Measurements from ENCODE around the gene PDGFRB.
A peak's percentile ranks its signal among the peaks of the same experiment; 100 is the strongest.

Gene PDGFRB

DNA sequence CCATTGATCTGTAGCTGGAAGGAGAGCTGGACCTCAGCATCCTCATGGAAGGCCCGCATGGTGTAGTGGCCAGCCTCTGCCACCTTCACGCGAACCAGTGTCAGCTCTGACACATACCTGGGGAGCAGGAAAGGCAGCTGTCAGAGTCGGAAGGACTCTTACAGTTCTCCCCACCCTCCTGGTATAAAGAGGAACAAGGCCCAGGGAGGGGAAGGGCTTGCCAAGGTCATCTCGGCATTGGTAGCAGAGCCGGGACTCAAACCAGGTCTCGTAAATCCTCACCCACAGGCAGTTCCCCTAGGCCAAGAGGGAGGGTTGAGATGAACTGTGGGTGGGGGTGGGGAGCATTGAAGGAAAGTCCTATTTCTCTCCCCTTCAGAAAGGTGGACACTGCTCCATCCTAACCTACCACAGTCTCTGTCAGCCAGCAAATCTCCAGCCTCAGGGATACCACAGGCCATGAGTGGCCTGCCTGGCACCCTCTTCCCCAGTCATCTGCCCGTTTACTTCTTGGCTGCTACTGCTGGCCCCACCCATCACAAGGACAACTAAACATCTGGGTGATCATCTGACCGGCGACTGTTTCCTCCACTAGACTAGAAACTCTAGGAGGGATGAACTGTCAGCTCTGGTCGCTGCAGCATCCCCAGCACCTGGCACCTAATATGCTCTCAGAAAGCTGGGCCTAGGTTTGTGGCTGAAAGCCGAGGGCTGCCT, 23.5 kb downstream of the PDGFRB start:
- no peak for DNase-seq

DNA sequence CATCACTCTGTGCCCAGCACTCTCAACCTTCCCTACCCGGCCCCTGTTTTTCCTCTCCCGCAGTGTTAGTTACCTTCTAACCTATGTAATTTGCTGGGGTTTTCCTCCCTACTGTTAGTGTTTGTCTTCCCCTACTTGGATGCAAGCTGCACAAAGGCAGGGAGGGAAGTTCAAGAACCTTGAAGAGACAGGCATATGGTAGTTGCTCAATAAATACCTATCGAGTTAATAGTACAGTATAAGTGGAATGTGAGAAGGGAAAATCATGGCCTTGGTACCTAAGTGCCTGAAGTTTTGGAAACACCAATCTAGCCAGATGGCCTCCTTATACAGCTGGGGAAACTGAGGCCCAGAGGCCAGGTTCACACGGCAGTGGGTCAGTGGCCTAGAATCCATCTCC, 24.2 kb downstream of the PDGFRB start:
- DNase-seq, result no peak

DNA sequence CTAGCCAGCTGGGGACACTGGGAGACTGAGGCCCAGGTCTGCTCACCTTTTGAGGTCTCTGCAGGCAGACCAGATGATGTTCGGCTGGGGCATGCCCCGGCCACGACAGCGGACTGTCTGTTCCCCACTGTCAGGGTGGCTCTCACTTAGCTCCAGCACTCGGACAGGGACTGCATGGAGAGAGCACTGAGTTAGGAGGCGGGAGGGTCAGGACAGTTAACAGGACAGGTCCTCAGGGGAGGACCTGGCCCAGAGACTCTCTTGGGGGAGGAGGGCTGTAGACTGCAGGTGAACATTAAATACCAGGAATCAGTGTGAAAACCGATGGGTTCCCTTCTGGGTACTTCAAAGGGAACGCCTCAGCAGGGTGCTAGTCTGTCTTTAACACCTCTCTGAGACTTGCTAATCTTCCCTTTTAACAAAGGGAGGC, 25.1 kb downstream of the PDGFRB start:
- no peak for DNase-seq

DNA sequence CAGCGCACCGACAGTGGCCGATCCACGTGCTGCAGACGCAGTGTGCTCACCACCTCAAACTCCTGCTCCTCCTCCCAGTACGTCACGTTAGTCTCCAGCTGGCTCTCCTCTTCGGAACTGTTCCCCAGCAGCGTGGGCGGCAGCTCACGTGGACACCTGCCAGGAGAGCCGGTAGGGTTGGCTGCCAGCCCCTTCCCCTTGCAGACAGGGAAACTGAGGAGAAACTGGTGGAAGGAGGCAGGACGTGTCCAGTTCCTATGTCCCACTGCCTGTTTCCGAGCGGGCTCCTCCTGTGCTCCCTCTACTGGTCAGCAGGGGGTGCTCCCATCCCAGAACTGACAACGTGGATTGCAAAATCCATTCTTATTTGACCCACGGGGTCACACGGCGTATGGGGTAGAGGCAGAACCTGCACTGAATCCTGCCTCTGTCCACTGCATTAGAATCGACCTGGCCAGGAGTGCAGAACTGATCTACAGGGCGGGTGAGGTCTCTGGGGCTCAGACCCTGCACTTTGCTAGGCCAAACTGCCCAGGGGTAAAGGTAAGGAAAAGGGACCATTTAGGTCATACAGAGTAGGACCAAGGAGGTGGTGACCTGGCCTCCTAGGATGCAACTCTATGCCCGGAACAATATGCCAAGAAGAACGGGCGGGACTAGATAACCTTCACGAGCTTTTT, 25.7 kb downstream of the PDGFRB start:
- DNase-seq, result peak in 37 of 51 donors; percentile 17 to 71 (median 45)

DNA sequence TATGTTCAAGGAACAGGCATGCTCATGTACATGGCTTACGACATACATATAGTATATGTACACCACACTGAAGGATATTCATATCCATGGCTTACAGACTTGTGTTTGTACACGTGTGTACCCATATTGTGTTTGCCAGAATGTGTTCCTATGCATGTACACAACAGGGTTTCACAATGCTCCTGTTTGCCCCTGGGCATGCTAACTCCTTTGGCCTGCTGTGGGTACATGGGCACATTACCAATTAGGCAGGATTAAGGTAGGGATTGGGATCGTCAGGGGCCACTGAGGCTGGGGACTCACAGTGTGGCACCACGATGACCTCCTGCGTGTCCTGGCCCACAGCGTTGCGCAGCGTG, 26.2 kb downstream of the PDGFRB start:
- DNase-seq, result no peak

DNA sequence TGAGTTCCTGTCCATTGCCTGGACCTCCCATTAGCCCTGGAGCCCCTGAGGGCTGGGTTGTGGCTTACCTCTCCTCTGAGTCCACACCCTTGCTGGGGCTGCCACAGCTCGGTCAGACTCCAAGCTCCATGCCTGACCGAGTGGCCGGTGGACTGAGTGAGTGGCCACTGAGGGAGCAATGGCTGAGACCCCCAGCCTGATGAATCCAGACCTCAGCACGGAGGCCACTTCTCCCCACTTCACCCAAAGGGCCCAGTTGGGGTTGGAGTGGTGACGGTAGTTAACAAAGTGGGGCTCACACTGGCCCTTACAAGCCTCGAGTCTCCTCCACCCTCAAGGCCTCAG, 28.8 kb downstream of the PDGFRB start:
- no peak for DNase-seq

DNA sequence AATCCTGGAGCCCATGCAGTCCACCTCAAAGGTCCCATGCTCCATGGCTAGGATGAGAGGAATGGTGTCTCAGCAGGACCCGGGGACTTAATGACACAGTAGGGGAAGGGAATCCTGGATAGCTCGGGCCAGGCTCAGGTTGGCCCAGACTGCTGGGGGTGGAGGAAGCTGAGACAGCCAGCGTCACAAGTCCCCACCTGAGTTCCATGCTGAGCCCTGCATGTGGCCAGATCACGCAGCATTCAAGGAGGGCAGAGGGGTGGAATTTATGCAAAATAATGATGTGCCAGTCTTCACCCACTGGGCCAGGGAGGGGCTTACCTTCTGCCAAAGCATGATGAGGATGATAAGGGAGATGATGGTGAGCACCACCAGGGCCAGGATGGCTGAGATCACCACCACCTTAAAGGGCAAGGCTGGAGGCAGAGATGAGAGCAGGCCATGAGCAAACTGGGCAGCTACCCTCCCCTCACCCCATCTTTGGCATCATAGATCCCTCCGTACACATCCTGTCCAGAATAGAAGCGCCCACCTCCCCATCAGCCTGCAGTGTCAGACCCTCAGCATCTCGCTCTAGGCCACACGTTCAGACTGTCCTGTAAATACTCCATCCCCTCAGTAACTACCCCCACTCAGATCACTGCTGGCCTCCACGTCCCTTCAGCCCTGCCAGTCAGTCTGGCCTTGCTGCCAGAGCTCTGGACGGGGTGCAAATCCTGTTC, 29.3 kb downstream of the PDGFRB start:
- no peak for DNase-seq

DNA sequence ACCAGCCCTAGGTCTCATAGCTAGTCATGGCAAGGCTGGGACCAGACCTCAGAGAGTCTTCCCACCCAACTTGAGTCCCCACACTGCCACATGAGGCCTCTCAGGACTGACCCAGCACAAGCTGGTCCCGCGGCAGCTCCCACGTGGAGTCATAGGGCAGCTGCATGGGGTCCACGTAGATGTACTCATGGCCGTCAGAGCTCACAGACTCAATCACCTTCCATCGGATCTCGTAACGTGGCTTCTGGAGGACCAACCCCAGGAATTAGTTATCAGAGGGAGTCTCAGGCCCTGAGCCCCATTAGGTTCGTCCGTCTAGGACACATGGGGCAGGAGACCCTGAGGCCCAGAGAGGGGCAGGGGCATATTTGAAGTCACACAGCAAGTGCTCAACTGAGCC, 30.3 kb downstream of the PDGFRB start:
- DNase-seq, result no peak

DNA sequence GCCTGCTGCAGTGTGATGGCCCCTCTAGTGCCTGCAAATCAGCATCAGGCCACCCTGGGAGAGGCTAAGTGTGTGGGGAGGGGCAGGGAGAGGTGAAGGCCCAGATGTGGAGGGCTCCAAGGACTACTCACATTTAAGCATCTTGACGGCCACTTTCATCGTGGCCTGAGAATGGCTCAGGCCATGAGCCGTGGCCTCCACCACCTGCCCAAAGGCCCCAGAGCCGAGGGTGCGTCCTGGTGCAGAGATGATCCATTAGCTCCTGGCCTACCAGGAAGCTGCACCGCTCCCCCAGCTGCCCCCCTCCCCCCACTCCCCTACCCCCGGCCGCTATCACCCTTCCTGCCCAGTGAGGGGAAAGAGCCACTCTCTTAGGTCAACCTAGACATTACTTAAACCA, 31.0 kb downstream of the PDGFRB start:
- DNase-seq, result no peak

DNA sequence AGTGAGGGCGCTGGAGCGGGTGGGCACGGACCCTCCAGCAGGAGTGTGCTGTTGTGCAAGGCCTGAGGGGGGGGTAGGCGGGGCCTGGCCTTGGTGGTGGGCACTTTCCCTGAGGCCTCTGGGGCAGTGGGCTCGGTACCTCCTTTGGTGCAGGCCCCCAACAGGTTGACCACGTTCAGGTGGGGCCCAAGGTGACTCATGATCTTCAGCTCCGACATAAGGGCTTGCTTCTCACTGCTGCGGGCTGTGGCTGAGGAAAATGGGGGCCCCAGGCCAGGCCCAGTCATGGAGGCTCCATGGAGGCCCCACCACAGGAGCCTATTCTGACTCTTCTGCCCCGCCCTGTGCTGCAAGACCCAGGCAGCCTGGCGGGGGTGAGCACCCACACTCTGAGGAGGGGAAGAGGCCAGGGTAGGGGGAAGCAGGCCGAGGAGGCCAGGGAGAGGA, 31.5 kb downstream of the PDGFRB start:
- no peak for DNase-seq

DNA sequence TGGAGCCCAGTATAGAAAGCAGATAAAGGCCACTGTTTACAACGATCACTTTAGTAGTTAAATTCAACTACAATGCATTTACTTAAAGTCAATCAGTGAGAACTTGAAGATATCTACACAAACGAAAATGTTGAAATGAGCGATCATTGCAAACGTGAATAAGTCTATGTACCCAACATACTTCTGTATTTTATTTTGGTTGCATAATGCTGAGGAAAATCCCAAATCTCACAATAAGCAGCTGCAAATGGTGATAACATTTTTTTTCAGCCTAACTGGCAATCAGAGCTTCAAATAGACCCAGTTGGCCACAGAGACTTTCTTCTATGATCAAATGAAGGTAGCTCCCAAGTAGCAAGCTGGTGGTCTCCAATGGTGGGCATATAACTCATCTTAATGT, 32.1 kb downstream of the PDGFRB start:
- no peak for DNase-seq

DNA sequence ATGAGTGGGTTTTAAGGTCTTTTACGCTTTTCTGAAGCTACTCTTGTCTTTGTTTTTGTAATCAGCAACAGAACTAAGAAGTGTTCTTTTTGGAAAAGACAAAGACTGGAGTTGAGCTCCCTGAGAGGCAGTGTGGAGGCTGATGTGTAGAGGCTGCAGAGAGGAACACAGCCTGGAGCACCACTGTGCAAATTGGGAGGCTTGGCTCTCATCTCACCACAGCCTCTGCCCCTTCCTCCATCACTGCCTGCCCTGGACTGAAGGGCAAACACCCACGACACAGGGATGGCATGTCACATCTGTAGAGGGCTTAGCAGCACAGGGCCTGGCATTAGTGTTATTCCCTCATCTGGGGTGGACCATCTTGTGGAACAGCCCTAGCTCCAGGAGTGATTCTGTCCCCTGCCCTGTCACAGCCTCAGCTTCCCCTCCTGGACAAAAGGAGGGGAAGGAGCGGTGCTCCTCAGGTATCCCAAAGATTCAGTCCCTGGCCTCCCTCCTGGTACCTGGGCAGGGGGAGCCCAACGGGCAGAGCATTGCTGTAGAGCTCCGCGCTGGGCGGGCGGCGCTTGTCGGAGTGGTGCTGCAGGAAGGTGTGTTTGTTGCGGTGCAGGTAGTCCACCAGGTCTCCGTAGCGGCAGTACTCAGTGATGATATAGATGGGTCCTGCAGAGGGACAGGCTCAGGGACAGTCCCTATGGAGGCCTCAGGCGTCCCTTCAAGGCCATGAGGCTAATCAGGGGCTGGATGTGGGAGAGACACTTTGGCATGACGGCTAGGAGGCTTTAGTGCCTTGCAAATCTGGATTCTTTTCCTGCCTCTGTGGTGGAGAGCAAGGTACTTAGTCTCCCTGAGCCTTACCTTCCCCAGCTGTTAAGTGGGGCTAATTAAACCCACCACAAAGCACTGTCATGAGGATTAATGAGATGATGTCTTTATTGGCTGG, 32.8 kb downstream of the PDGFRB start:
- DNase-seq, result no peak

DNA sequence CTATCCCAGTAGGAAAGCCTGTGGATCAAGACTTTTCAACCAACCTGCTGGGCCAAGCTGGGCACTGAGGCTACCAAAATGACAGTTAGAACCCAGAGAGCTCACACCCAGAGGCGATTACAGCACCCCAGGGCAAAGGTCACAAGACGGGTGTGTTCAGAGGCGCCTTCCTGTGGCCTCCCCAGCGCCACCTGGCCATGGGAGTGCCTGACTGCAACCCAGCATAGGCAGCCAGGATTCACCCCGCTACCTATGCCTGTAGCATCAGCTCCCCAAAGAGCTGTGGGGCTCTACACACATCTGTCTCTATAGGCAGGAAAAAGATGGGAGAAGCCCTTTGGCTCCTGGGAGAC, 33.5 kb downstream of the PDGFRB start:
- DNase-seq, result no peak

DNA sequence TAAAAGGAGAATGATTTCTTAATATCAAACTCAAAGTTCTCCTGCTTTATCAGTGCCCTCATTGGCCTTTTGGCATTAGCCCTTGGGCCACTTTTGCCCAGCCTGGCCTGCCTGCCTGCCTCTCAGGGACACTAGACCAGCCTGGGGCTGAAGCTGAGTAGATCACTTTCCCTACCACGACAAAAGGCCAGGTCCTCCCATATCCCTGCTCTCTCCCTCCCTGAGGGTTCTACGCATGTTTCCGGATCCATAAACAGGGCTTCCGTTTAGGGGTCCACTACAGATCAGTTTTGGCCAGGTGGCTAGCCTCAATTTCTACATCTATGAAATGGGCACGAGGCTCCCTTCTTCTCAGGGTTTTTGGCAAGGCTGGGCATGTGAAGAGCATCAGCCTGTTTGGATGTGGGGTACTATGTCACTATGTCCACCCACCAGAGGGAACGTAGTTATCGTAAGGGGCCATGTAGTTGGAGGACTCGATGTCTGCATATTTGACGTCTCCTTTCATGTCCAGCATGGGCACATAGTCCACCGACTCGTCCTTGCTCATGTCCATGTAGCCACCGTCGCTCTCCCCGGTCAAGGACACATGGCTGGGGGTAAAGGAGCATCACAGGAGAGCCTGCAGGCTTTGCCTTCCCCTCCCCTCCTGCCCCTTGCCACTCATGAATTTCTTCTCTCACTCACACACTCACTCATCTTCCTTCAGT, 34.0 kb downstream of the PDGFRB start:
- DNase-seq, result no peak

DNA sequence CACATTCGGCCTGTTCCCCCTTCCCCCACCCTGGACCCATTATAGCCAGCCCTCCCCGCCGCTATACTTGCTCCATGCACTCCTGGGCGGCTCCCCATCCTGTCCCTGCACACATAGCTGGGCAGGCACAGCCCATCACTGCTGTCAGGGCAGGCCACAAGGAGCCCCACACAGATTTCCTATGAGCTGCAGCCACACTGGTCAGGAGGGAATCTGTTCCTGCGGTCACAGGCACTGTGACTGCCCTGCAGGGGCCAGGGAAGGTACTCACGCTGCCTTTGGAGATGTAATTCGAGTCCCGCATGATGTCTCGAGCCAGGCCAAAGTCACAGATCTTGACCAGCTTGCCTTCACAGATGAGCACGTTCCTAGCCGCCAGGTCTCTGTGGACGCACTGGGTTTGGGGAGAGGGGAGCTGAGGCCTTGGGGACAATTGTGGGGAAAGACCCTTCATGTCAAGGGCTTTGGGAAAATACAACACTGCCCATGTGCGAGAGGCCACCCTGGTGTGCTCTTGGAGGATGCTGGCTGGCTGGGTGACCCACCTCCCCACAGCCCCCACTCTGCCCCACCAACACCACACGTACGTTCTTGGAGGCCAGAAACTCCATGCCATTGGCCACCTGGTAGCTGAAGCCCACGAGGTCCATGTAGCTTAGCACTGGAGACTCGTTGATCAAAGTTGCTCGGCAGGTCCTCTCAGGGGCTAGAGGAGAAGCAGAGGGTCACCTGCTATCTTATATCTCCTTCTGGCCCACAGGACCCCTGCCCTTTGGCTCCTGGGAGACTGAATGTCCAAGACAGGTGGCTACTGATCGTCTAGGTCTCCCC, 34.8 kb downstream of the PDGFRB start:
- DNase-seq, result no peak

DNA sequence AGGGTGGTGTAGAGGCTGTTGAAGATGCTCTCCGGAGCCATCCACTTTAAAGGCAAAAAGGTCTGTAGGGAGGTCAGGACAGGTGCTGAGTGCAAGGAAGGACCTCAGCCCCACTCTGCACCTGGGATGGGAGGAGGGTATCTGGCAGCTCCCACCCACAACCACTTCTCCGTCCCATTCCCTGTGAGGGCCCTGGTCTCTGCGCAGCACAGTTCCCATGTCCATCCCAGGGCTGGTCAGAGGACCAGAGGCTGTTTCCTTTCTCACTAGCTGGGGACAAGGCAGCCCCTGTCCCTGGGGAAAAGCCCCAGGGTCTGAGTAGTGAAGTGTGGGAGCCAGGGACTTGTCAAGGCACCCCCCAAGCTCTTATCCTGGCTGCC, 35.6 kb downstream of the PDGFRB start:
- no peak for DNase-seq

DNA sequence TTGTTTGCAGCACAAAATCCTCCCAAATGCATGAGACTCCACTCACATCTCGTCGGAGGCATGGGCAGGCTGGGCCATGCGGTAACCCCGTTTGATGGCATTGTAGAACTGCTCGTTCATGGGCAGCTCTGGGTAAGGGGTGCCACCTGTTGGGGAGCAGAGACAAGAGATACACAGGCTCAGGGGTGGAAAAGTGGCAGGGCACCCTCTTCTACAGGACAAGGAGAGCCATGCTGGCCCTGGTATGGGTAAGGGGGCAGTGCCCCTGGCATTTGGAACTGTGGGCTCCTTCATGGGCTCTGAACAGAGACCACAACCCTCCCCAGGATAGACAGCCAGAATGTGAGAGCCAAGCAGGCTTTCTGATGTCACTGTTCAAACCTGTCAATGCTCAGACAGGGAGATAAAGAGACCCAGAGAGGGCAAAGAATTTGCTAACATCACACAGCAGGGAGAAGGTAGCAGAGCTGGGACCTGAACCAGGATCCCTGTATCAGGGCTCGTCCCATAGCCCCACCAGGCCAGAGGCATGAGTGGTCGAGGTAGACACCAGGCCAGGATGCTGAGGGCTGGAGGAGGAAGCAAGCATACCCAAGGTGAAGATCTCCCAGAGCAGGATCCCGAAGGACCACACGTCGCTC, 36.1 kb downstream of the PDGFRB start:
- DNase-seq, result peak in 2 of 51 donors; percentile 14 to 24

DNA sequence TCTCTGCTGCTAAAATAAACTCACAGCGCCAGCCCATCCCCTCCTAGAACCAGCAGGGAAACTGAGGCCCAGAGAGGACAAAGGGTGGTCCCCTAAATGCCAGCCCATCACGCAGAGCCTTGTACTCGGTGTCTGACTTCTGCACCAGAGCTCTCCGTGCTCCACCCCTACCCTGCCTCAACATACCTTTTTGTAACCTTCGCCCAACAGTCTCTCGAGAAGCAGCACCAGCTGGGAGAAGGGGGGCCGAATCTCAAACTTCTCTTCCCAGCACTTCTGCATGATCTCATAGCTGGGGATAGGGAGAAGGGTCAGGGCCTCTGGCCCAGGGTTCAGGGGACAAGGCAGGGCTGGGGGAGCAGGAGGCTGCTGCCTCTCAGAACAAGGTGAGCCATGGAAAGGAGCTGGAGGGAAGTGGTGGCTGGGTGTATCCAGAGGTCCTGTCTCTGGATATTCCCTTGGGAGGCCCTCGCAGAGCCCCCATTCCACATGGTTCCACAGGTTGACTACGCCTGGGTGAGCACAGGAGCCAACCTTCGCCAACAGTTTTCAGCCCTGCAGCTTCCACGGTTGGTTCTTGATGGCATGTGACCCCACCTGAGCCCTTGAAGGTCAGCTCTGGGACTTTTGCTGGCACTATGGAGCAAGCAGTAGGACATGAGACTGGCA, 37.0 kb downstream of the PDGFRB start:
- DNase-seq, result no peak

DNA sequence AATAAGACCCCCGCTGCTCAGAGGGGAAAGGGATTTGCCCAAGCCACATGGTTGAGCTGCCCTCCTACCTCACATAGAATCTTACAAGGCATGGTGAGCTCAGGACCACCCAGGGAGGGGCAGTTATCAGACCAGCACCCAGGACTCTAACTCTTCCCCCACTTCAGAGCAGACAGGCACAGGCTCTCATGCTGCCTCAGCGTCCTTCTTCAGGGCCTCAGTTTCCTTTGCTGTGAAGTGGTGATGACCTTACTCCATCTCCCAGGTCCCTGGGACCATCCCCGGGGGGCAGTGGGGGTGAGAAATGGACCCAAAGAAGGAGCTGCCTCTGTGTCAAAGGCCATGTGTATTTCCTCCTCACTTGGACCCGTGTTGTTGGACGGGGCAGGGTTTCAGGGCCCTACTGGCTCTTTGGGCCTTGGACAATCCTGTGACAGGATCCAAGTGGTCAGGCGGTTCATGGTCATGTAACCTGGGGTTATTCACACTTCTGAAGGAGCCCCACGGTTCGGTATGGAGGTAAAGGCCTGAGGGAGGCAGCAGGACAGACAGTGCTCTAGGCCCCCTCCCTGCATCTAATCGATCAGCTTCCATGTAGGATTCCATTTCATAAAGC, 37.6 kb downstream of the PDGFRB start:
- DNase-seq, result no peak
